Raji (cell line): ENCODE measurements around the gene HTR5A.

ENCODE experiments used
- POLR2A ChIP-seq: IDR thresholded peaks from 2 replicates; pipeline ENCODE4 v1.6.1; 2011; ENCODE audit warnings: low read depth, low read length, control low read depth; ENCODE audit not compliant: insufficient read depth

Gene HTR5A

DNA sequence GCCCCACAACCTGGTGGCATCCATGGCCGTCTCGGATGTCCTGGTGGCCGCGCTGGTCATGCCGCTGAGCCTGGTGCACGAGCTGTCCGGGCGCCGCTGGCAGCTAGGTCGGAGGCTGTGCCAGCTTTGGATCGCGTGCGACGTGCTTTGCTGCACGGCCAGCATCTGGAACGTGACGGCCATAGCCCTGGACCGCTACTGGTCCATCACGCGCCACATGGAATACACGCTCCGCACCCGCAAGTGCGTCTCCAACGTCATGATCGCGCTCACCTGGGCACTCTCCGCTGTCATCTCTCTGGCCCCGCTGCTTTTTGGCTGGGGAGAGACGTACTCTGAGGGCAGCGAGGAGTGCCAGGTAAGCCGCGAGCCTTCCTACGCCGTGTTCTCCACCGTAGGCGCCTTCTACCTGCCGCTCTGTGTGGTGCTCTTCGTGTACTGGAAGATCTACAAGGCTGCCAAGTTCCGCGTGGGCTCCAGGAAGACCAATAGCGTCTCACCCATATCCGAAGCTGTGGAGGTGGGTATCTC lies 1.1 kb downstream of the HTR5A start:
- TF ChIP-seq POLR2A, result no peak

DNA sequence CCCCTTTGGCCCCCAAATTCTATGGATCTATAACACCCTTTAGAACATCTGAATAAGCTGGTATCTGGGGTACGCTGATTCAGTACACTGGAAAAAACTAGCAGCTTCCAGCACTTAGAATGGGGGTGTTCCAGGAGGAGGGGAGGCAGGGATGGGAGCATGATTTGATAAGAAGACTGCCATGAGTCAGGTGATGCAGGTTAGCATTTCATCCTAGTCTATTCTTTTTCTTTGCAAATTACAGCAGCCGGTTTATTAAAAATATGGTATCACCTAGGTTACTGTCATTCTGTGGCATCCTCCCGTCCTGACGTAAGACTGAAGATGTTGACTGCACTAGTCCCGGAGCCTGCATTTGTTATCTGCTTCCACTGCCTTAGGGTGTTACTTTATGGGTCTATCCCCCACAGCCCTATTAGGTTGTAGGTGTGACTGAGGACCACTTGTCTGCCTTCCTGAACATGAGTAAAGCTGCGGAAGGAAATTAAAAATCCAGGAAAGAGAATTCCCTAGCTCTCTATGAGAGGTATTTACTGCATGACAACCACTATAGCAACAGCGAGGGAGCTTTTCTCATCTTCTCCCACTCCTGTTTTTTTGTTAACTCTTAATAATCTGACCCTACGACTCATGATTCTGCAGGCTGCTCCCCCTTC lies 1.9 kb downstream of the HTR5A start:
- no peak for TF ChIP-seq POLR2A

DNA sequence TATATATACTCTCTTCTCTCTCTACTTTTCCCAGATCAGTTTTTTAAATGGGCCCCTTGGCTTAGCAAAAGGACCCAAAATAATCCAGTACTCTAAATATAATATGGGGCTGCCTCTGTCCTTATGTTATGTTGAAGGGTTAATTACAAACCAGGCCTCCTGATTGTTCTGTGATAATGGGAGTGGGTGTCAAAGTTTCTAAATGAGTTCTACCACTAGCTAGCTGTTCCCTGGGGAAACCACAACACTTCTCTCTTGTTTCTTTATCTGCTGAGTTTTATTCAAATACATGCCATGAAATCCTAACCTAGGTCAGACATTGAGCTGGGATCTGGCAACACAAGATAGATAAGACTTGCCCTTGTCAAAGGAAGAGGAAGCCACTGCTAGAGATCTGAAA lies 3.8 kb downstream of the HTR5A start:
- TF ChIP-seq POLR2A, result no peak

- TF ChIP-seq POLR2A, result no peak
Observed at GRCh38 chr7:155084021-155084420, 13.9 kb downstream of the HTR5A start.

- TF ChIP-seq POLR2A, result no peak
Observed at GRCh38 chr7:155084969-155085368, 14.8 kb downstream of the HTR5A start.

- no peak for TF ChIP-seq POLR2A
Observed at GRCh38 chr7:155090684-155091083, 20.6 kb downstream of the HTR5A start.

DNA sequence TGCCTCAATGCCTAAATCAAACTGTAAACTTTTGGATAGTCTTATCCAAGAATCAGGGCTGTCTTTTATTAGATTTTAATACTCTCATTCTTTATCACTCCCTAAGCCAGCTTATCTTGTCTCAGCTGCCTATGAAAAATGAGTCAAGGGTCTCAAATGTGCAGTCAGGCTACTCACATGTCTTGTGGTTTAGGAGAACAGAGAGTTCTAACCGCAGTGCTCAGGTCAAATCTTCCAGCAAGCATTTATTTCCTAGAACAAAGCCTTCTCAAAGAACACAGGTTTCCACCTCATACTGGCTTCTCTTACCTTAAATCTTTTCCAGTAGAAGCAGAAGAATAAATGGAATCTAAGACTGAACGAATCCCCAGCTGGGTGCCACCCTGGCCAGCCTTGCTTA lies 23.5 kb downstream of the HTR5A start:
- TF ChIP-seq POLR2A, result no peak

DNA sequence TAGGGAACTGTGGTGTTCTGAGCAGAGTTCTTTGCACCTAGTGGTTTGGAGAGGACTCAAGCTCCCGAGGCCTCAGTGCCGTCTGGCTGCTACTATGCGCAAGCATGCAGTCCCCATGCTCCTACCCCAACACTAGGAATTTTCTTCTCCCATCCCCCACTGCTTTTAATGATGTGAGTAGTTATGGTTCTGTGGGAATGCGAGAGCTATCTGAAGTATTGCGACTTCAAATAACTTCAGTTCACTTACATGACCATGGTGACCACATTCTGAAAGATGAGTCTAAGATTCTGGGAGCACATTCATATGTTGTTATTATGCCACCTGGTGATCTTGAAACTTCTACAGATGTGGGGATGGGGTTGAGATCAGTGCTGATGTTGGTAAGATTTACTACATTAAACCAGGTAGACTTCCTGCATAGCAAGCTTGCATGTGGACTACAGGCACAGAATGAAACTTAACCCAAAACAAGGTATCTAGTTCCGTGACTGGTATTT lies 24.6 kb downstream of the HTR5A start:
- no peak for TF ChIP-seq POLR2A

DNA sequence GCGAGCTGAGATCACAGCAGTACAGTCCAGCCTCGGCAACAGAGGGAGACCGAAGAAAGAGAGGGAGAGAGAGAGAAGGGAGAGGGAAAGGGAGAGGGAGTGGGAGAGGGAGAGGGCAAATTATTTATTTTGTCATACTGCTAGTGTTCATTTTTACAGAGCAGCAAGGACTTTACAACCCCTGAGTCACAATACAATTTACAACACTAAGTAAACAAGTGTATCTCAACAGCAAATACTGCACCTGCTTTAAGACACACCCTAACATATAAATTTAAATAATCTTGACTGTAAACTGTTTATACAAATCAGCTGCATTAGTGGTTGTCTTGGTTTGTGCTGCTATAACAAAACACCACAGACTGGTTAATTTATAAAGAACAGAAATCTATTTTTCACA lies 27.2 kb downstream of the HTR5A start:
- TF ChIP-seq POLR2A, result no peak

- TF ChIP-seq POLR2A, result no peak
Observed at GRCh38 chr7:155103839-155104238, 33.7 kb downstream of the HTR5A start.

DNA sequence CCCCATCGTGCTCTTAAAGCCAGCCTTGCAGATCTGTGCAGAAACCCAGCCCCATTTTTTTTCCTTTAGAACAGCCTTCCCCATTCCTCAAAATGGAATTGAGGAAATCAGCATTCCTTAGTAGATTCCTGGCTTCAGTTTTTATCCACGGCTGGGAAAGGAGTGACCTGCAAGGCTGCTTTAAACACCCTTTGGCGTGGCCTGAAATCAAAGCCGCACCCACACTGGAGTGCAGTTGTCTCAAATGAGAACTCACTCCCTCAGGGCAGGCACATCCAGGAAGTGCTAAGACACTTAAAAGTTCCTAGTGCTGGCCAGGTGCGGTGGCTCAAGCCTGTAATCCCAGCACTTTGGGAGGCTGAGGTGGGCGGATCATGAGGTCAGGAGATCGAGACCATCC lies 34.8 kb downstream of the HTR5A start:
- no peak for TF ChIP-seq POLR2A

- no peak for TF ChIP-seq POLR2A
Observed at GRCh38 chr7:155106356-155106755, 36.2 kb downstream of the HTR5A start.

GRCh38 chr7:155107126-155107525 lies 37.0 kb downstream of the HTR5A start:
- TF ChIP-seq POLR2A, result no peak

GRCh38 chr7:155108144-155108901 lies 38.2 kb downstream of the HTR5A start:
- TF ChIP-seq POLR2A, result no peak

DNA sequence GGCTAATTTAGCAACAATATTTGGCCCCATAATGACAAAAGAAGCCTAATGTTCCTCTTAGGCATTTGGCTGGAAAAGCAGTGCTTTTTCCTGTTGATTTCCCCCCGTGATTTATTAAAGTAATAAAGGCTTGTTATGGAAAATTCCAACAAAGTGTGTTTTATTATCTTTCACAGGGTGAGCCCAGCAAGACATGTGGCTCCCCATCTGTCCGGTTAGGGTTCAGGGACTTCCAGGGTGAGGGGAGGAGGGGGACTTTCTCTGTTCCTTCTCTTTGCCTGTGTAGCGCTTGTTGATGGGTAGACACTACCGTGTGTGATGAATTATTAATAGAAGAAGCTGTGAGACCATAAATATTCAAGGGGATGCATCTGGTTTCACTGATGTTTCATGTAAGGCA lies 39.0 kb downstream of the HTR5A start:
- TF ChIP-seq POLR2A, result no peak

DNA sequence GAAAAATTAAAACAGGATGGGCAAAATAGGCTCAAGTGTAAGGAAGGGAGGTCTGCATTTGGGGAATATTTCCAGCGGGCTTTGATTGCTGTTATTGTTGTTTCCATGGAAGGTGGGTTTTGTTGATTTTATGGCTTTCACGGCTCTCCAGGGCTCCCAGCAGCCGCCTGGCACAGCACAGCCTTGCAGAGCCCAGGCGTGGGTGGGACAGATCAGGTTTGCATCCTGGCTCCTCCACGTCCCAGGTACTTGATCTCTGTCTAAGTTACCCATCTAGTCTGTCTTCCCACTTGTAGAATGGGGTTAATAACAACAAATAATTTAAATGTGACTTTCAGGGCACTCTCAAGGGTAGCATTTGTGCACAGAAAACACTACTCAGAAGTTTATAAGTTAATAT lies 45.2 kb downstream of the HTR5A start:
- no peak for TF ChIP-seq POLR2A

GRCh38 chr7:155119801-155120382 lies 49.8 kb downstream of the HTR5A start:
- TF ChIP-seq POLR2A, result no peak

DNA sequence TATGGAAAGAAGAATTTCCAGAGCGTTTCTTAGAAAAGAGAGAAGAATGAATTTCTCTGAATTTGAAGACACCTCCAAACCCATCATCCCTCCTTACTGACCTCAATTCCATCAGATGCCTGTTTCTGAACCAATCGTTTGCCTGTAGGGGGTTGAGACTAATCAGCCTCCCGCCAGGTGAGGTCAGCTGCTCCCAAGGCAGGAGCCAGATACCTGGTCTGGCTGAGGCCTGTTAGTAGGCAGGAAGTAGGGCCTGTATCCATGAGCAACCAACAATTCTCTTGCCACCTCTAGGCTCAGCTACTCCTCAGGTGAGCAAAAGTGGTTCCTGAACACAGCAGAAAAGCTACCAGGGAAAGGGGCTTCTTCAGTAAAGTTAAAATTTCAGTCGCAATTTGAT lies 50.3 kb downstream of the HTR5A start:
- TF ChIP-seq POLR2A, result no peak
